Thyroid gland (tissue), 4 donors: ENCODE results near the gene PM20D2.

ENCODE experiments used
- CTCF ChIP-seq, 6 experiments: fragments of 200-600 bp in 3 of 6; fragments of 450-650 bp in 3 of 6; sonication (generic) in 3 of 6; IDR thresholded peaks; one replicate each; pipeline ENCODE4 v1.5.1; 2016 to 2019; ENCODE audit warnings: antibody characterized with exemption in 6 of 6, mild to moderate bottlenecking in 2 of 6, inconsistent platforms in 1 of 6, moderate library complexity in 1 of 6
- POLR2A ChIP-seq, 2 donors: fragments of 450-650 bp; IDR thresholded peaks; one replicate each; pipeline ENCODE4 v1.6.1; 2017; ENCODE audit warnings: antibody characterized with exemption in 2 of 2, mild to moderate bottlenecking in 2 of 2, moderate library complexity in 1 of 2

DNA sequence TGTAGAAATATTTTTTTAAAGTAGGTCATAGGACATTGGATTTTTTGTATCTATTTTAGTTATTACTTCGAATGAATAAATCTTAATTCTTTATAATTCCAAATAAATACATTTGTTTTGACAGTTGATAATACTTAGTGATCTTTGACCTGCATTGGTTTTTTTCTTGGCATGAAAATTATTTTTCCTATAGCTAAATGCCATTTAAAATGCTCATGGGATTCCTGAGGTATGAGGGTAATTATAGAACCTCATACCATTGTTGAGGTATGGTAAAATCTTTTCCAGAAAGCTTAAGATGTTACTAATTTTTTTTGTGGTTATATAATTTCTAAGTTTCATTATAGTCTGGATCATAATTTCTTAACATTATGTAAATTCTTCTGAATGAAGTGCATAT is 8.3 kb downstream of the PM20D2 start:
- TF ChIP-seq POLR2A (IDR thresholded peaks at IDR 0.05) (no peak), CTCF (IDR thresholded peaks at IDR 0.05) (no peak)
